ENCODE data around the gene KLF15. TPM values are rescaled to one million over a fixed set of nuclear protein-coding genes. Genes with fewer than 3 reads are reported as not detected.

The KLF15 gene
- total and polyA plus RNA-seq, 4 donors, result 18.1 to 31.3 (median 24.6) TPM

DNA sequence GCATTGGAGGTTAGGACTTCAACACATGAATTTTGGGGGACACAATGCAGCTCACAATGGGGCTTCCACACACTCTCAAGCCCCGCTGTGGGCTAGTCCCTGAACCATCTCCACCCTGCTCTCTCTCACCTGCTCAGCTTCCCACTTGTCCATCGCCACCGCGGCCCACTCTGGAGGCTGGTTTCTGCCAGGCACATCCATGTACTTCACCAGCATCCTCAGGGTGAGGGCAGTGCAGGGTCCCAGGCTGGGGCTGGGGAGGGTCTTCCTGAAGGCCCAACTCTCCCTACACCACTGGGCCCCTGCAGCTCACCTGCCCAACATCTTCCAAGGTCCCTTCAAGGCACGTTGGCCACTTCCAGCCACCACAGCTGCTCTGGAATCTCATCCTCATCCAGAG is 46.4 kb downstream of the KLF15 start:
- H3K27ac ChIP-seq (ENCODE audit: low read depth in 1 of 2, low read length in 1 of 2), result no peak overlapping the region
- H3K9me3 ChIP-seq (ENCODE audit: control insufficient read depth in 4 of 4, insufficient read depth in 3 of 4, low read length in 3 of 4), result peaks cover 0 to 2% (median 0%) of the 10 kb centered on the region in 4 donors
- ATAC-seq (ENCODE audit: insufficient read depth, low FRiP score), result no peak
- WGBS, 2 donors, result 82 to 85% methylated on average over 5 of the region's 5 CpGs
- H3K4me3 ChIP-seq, result no peak overlapping the region
- H3K9ac ChIP-seq (ENCODE audit: insufficient read depth in 1 of 2, low read length in 2 of 2), result no peak overlapping the region
- H3K27me3 ChIP-seq (ENCODE audit: control insufficient read depth in 3 of 3, insufficient read depth in 3 of 3, low read length in 2 of 3), result no peaks in the 10 kb centered on the region
- peaks cover 0 to 24% (median 11%) of the 10 kb centered on the region in 5 donors for H3K4me1 ChIP-seq (ENCODE audit: control insufficient read depth in 5 of 5, insufficient read depth in 5 of 5, low read length in 5 of 5)
- DNase-seq, result no peak
- TF ChIP-seq, protein P1, sequence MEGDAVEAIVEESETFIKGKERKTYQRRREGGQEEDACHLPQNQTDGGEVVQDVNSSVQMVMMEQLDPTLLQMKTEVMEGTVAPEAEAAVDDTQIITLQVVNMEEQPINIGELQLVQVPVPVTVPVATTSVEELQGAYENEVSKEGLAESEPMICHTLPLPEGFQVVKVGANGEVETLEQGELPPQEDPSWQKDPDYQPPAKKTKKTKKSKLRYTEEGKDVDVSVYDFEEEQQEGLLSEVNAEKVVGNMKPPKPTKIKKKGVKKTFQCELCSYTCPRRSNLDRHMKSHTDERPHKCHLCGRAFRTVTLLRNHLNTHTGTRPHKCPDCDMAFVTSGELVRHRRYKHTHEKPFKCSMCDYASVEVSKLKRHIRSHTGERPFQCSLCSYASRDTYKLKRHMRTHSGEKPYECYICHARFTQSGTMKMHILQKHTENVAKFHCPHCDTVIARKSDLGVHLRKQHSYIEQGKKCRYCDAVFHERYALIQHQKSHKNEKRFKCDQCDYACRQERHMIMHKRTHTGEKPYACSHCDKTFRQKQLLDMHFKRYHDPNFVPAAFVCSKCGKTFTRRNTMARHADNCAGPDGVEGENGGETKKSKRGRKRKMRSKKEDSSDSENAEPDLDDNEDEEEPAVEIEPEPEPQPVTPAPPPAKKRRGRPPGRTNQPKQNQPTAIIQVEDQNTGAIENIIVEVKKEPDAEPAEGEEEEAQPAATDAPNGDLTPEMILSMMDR (IDR thresholded peaks at IDR 0.05; ENCODE audit: control extremely low read depth, extremely low read depth), result no peak
- no peaks in the 10 kb centered on the region for H3K36me3 ChIP-seq (ENCODE audit: control insufficient read depth in 4 of 4, insufficient read depth in 4 of 4, low read length in 4 of 4)

DNA sequence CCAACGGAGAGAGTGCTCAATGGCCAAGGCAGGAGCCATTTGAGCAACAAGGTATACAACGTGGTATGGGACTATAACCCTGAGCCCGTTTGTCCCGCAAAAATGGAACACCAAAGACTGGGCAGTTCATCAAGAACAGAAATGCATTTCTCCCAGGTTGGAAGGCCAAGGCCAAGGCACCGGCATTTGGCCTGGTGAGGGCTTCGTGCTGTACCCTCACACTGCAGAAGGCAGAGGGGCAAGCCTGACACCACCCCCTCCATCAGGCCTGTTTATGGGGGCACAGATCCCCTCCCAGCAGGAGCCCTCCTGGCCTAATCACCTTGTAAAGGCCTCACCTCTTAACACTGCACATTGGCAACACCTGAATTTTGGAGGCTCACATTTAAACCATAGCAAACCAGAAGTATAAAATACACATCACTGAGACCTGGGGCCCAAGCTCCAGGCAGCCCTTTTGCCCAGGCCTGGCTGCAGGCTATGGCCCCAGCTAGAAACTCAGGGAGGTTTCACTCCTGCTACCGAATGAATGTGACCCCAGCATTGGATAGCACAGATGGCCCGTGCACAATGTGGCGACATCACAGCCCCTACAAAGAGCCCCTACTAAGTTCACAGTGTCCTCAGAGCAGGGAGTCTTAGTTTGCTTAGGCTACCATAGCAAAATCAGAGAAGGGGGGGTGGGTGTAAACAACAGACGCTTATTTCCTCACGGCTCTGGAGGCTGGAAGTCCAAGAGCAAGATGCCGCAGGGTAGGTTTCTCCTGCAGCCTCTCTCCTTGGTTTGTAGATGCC is 47.1 kb downstream of the KLF15 start:
- peaks cover 0 to 2% (median 0%) of the 10 kb centered on the region in 4 donors for H3K9me3 ChIP-seq (ENCODE audit: control insufficient read depth in 4 of 4, insufficient read depth in 3 of 4, low read length in 3 of 4)
- ATAC-seq (ENCODE audit: insufficient read depth, low FRiP score), result no peak
- TF ChIP-seq, protein P1 (IDR thresholded peaks at IDR 0.05; ENCODE audit: control extremely low read depth, extremely low read depth), result no peak
- H3K27ac ChIP-seq (ENCODE audit: low read depth in 1 of 2, low read length in 1 of 2), result no peak overlapping the region
- H3K4me1 ChIP-seq (ENCODE audit: control insufficient read depth in 5 of 5, insufficient read depth in 5 of 5, low read length in 5 of 5), result peaks cover 0 to 16% (median 5%) of the 10 kb centered on the region in 5 donors
- H3K27me3 ChIP-seq (ENCODE audit: control insufficient read depth in 3 of 3, insufficient read depth in 3 of 3, low read length in 2 of 3), result no peaks in the 10 kb centered on the region
- 91 to 93% methylated on average over 12 of the region's 12 CpGs for WGBS, 2 donors
- H3K36me3 ChIP-seq (ENCODE audit: control insufficient read depth in 4 of 4, insufficient read depth in 4 of 4, low read length in 4 of 4), result no peaks in the 10 kb centered on the region
- H3K9ac ChIP-seq (ENCODE audit: insufficient read depth in 1 of 2, low read length in 2 of 2), result no peak overlapping the region
- no peak overlapping the region for H3K4me3 ChIP-seq
- no peak for DNase-seq

DNA sequence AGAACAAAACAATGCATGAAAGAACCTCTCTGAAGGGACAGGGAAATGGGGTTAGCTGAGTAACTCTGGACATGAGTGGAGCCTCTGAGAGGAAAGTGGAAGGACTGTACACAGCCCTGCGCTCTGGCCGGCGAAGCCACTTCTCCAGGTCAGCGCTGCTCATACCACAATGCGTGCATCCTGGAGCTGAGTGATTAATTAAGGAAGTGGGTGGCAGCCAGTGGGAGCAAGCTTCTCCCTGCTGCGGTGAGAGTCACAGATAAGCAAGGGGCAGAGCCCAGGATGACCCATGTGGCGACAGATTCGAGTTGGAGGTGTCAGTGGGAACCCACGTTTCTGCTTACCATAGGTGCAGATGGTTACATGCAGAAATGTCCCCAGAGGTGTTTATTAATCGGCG is 48.0 kb downstream of the KLF15 start:
- WGBS, 2 donors, result 43 to 60% methylated on average over 11 of the region's 11 CpGs
- no peak overlapping the region for H3K9ac ChIP-seq (ENCODE audit: insufficient read depth in 1 of 2, low read length in 2 of 2)
- peaks cover 0 to 2% (median 0%) of the 10 kb centered on the region in 4 donors for H3K9me3 ChIP-seq (ENCODE audit: control insufficient read depth in 4 of 4, insufficient read depth in 3 of 4, low read length in 3 of 4)
- TF ChIP-seq, protein P1 (IDR thresholded peaks at IDR 0.05; ENCODE audit: control extremely low read depth, extremely low read depth), result no peak
- peaks cover 0 to 8% (median 3%) of the 10 kb centered on the region in 5 donors for H3K4me1 ChIP-seq (ENCODE audit: control insufficient read depth in 5 of 5, insufficient read depth in 5 of 5, low read length in 5 of 5)
- H3K4me3 ChIP-seq, result no peak overlapping the region
- H3K36me3 ChIP-seq (ENCODE audit: control insufficient read depth in 4 of 4, insufficient read depth in 4 of 4, low read length in 4 of 4), result no peaks in the 10 kb centered on the region
- no peak overlapping the region for H3K27ac ChIP-seq (ENCODE audit: low read depth in 1 of 2, low read length in 1 of 2)
- ATAC-seq (ENCODE audit: insufficient read depth, low FRiP score), result no peak
- no peak for DNase-seq
- no peaks in the 10 kb centered on the region for H3K27me3 ChIP-seq (ENCODE audit: control insufficient read depth in 3 of 3, insufficient read depth in 3 of 3, low read length in 2 of 3)
